Naive thymus-derived CD4-positive, alpha-beta T cell (primary cell): Measurements from ENCODE around the gene VDAC1. TPM values are rescaled to one million over a fixed set of nuclear protein-coding genes. Genes with fewer than 3 reads are reported as not detected.

Experiments
- ATAC-seq: fragments of 150-1000 bp; cut with Tn5 transposase; 2 replicates; pipeline ENCODE4 v1.10.0; 2021; ENCODE audit warnings: mild to moderate bottlenecking, moderate library complexity
- CTCF ChIA-PET: fragments of 350-600 bp; sonication (Branson Sonifier 250); formaldehyde crosslinking; loops from one replicate; lab custom pipeline; 2021; ENCODE audit warnings: antibody characterized with exemption; lab: Charles Lee
- POLR2A ChIA-PET: fragments of 350-600 bp; sonication (Branson Sonifier 250); formaldehyde crosslinking; loops from one replicate; lab custom pipeline; 2021; ENCODE audit warnings: antibody characterized with exemption, inconsistent platforms; lab: Charles Lee
- DNase-seq, 9 donors: peaks; one replicate each; pipeline versions ENCODE4 v3.0.0 to v3.0.0-alpha.2; 2020 to 2022; ENCODE audit warnings: mixed read lengths in 1 of 9
- H3K27ac ChIP-seq: one replicate; pipeline ENCODE4 v1.7.0; 2013; ENCODE audit warnings: mild to moderate bottlenecking, low read depth, low read length, moderate library complexity
- H3K27me3 ChIP-seq, 2 donors: one replicate each; pipeline ENCODE4 v1.7.0; 2013; ENCODE audit warnings: low read length in 2 of 2, mild to moderate bottlenecking in 2 of 2, moderate library complexity in 2 of 2; ENCODE audit not compliant: control insufficient read depth in 2 of 2, insufficient read depth in 2 of 2
- H3K36me3 ChIP-seq, 3 experiments: 1 replicate in 2 of 3; 2 replicates in 1 of 3; pipeline ENCODE4 v1.7.0; 2013; ENCODE audit warnings: low read length in 3 of 3, mild to moderate bottlenecking in 3 of 3, moderate library complexity in 1 of 3; ENCODE audit not compliant: insufficient read depth in 3 of 3, control insufficient read depth in 2 of 3
- H3K4me1 ChIP-seq, 2 donors: one replicate each; pipeline ENCODE4 v1.7.0; 2013; ENCODE audit warnings: low read length in 2 of 2, mild to moderate bottlenecking in 2 of 2, moderate library complexity in 1 of 2; ENCODE audit not compliant: control insufficient read depth in 2 of 2, insufficient read depth in 2 of 2
- H3K4me3 ChIP-seq: 2 replicates; pipeline ENCODE4 v1.7.0; 2013; ENCODE audit warnings: mild to moderate bottlenecking, low read length
- H3K9me3 ChIP-seq, 3 experiments: 1 replicate in 2 of 3; 2 replicates in 1 of 3; pipeline ENCODE4 v1.7.0; 2013; ENCODE audit warnings: low read length in 3 of 3; ENCODE audit not compliant: control insufficient read depth in 2 of 3
- H3K27ac Mint-ChIP-seq, 9 donors: one replicate each; pipeline ENCODE4 v1.8.0; 2020 to 2022; ENCODE audit warnings: mixed read lengths in 9 of 9, mild to moderate bottlenecking in 8 of 9, moderate library complexity in 5 of 9, inconsistent platforms in 2 of 9
- H3K27me3 Mint-ChIP-seq, 5 donors: one replicate each; pipeline ENCODE4 v1.8.0; 2021 to 2022; ENCODE audit warnings: mixed read lengths in 5 of 5, mild to moderate bottlenecking in 1 of 5
- H3K36me3 Mint-ChIP-seq, 5 donors: one replicate each; pipeline ENCODE4 v1.8.0; 2020 to 2022; ENCODE audit warnings: mixed read lengths in 5 of 5, mild to moderate bottlenecking in 3 of 5, inconsistent platforms in 1 of 5
- H3K4me1 Mint-ChIP-seq, 7 donors: one replicate each; pipeline ENCODE4 v1.8.0; 2020 to 2022; ENCODE audit warnings: mixed read lengths in 7 of 7, mild to moderate bottlenecking in 3 of 7, inconsistent platforms in 1 of 7
- H3K4me3 Mint-ChIP-seq, 10 donors: one replicate each; pipeline ENCODE4 v1.8.0; 2020 to 2022; ENCODE audit warnings: mild to moderate bottlenecking in 10 of 10, mixed read lengths in 10 of 10, moderate library complexity in 6 of 10, inconsistent platforms in 2 of 10
- H3K9me3 Mint-ChIP-seq, 11 donors: one replicate each; pipeline ENCODE4 v1.8.0; 2020 to 2022; ENCODE audit warnings: mixed read lengths in 11 of 11, mild to moderate bottlenecking in 4 of 11, inconsistent platforms in 1 of 11, moderate library complexity in 1 of 11
- intact Hi-C, 2 donors: fragments of 100-400 bp; cut with micrococcal nuclease; formaldehyde crosslinking; loops; one replicate each; pipeline ENCODE4 v1.15.1; 2023
- polyA plus RNA-seq, 2 donors: library from polyadenylated mRNA; unstranded; fragments of 300-500 nt; fragmentation: Illumina TruSeq; gene quantifications; one replicate each; pipeline ENCODE4 v1.2.3, GENCODE V29; 2021
- total RNA-seq, 6 experiments: library from RNA in 5 of 6; stranded (reverse) in 5 of 6; gene quantifications; 1 replicate in 5 of 6; 2 replicates in 1 of 6; pipeline ENCODE4 v1.2.3 and lab custom pipeline; 2021 to 2026

VDAC1 gene
- total and polyA plus RNA-seq, 7 experiments from 2014 or later, result 37.8 to 259 (median 48.4) TPM

DNA sequence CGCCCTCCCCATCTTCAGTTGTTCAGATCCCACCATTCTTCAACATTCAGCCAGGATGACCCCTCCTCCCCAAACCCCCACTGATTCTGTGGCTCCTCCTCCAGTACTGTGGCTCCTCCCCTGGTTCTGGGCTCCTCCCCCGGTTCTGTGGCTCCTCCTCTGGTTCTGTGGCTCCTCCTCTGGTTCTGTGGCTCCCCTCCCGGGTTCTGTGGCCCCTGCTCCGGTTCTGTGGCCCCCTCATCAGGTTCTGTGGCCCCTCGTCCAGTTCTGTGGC lies 69.2 kb downstream of the VDAC1 start:
- Mint-ChIP-seq H3K36me3 (no peaks in the 10 kb centered on the region), H3K9me3 (peaks cover 0 to 2% (median 0%) of the 10 kb centered on the region in 11 donors), H3K4me3 (no peak overlapping the region), H3K27ac (no peak overlapping the region), H3K4me1 (peaks cover 3 to 31% (median 8%) of the 10 kb centered on the region in 7 donors), H3K27me3 (peaks cover 0 to 3% (median 0%) of the 10 kb centered on the region in 5 donors)
- H3K36me3 ChIP-seq, result no peaks in the 10 kb centered on the region
- peaks cover 4 to 7% of the 10 kb centered on the region in 2 donors for H3K4me1 ChIP-seq
- POLR2A ChIA-PET, result no interaction called here
- no peak for DNase-seq
- CTCF ChIA-PET, result interaction anchor here (0.7 kb wide), 1 partner anchor 44 kb away, joined by 3 read pairs; no protein-coding TSS in a partner anchor
- no peak for ATAC-seq
- intact Hi-C loops, result loop anchor here in 1 of 2 donors (10.0 kb wide), 1 partner anchor 511 kb away; no protein-coding TSS in a partner anchor
- H3K4me3 ChIP-seq, result no peak overlapping the region
- no peaks in the 10 kb centered on the region for H3K27me3 ChIP-seq
- no peak overlapping the region for H3K27ac ChIP-seq
- no peaks in the 10 kb centered on the region for H3K9me3 ChIP-seq

DNA sequence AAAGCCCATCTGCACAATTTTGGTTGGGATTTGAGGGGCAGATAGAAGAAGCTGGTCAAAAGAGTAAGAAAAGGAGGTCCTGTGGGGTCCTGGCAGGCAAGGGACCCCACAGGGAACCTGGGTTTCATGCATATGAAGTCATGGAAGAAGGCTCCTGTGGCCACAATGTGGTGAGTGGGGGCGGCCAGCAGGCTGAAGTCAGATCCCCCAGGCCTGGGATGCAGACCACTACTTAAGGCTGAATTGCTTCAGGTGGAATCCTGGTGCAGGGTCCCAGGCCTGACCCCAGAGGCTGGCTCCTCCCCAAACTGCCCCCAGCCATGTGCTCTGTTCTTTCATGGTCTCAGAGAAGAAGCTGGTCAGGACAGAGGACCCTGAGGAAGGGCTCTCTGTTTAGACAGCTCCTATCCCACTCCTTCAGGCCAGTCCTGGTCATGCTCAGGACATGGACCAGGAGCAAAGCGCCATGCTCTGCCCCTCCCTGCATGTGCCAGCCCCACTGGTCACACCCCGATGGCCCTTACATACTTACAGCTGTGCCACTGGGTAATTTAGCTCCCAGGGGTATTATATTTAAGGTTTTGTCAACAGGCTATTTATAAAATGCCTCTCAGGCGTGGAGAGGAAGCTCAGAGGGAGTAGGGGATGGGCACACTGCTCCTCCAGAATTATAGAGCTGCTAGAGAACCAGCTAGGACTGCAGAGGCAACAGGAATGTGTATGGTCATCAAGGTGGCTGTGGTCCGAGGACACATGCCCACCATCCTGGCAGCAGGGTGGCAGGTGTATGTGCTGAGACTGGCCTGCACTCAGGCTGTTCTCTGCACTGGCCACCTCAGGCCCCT lies 69.7 kb downstream of the VDAC1 start:
- Mint-ChIP-seq H3K9me3 (peaks cover 0 to 2% (median 0%) of the 10 kb centered on the region in 11 donors), H3K27ac (no peak overlapping the region), H3K36me3 (no peaks in the 10 kb centered on the region), H3K4me1 (peaks cover 4 to 36% (median 13%) of the 10 kb centered on the region in 7 donors), H3K27me3 (peaks cover 0 to 3% (median 0%) of the 10 kb centered on the region in 5 donors), H3K4me3 (no peak overlapping the region)
- ATAC-seq, result no peak
- H3K36me3 ChIP-seq, result no peaks in the 10 kb centered on the region
- no peak overlapping the region for H3K4me3 ChIP-seq
- no peak overlapping the region for H3K27ac ChIP-seq
- peaks cover 4 to 8% of the 10 kb centered on the region in 2 donors for H3K4me1 ChIP-seq
- ChIA-PET POLR2A (no interaction called here), CTCF (interaction anchor here (0.7 kb wide), 1 partner anchor 45 kb away, joined by 3 read pairs; no protein-coding TSS in a partner anchor)
- intact Hi-C loops, result loop anchor here in 1 of 2 donors (10.0 kb wide), 1 partner anchor 510 kb away; no protein-coding TSS in a partner anchor
- DNase-seq, result no peak
- no peaks in the 10 kb centered on the region for H3K27me3 ChIP-seq
- no peaks in the 10 kb centered on the region for H3K9me3 ChIP-seq

DNA sequence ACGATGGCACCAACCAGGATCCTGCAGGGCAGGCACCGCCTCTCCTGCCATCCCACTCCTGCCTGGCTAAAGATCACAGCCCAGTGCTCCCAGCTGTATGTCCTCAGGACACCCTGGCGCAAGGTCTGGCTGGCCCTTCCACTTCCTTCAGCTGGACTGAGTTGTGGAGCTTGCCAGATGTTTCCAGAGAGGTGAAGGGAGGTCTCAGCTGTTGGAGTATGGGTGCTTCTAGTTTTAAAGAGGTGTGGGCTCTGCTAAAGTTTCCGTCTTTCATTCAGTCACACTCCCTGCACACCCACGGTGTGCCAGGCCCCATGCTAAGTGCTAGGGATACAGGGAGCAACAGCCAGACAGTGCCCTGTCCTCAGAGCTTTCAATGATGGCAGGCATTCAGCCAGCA lies 70.5 kb downstream of the VDAC1 start:
- ATAC-seq, result no peak

DNA sequence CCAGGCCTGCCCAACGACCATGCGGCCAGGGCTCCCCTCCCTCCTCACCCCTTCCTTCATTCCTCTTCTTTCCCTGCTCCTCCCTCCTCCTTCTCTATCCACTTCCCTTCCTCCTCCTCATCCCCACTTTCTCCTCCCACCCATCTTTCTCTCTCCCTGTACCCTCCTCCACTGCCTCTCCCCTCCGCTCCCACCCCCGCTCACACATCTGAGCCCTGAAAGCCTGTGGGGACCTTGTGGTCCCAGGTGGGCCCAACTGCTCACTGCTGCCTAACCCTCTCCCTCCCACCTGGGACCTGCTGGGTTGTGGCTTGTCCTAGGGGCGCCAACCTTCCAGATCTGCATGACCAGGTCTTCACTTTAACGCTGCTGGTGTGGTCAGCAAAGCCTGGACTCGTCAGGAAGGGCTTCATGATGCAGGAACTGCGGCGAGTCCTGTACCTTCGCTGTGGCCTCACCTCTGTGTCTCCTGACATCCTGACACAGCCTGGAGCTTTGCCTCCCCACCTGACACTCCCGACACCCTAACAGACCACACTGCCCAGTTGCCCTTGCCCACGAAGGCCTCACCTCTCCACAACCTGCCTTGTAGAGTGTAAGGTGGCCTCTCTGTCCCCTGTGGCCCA lies 71.0 kb downstream of the VDAC1 start:
- Mint-ChIP-seq H3K27me3 (peaks cover 0 to 3% (median 0%) of the 10 kb centered on the region in 5 donors), H3K4me1 (peaks cover 8 to 32% (median 19%) of the 10 kb centered on the region in 7 donors), H3K27ac (peak overlapping the region in 3 of 9 donors; percentile 8 to 64 (median 36)), H3K4me3 (no peak overlapping the region), H3K36me3 (no peaks in the 10 kb centered on the region), H3K9me3 (peaks cover 0 to 2% (median 0%) of the 10 kb centered on the region in 11 donors)
- no peak for ATAC-seq
- no peak overlapping the region for H3K27ac ChIP-seq
- ChIA-PET CTCF (no interaction called here), POLR2A (no interaction called here)
- no peak for DNase-seq
- peaks cover 4 to 8% of the 10 kb centered on the region in 2 donors for H3K4me1 ChIP-seq
- H3K27me3 ChIP-seq, result no peaks in the 10 kb centered on the region
- H3K36me3 ChIP-seq, result no peaks in the 10 kb centered on the region
- no peak overlapping the region for H3K4me3 ChIP-seq
- H3K9me3 ChIP-seq, result no peaks in the 10 kb centered on the region
- intact Hi-C loops, result loop anchor here in 1 of 2 donors (10.0 kb wide), 1 partner anchor 509 kb away; no protein-coding TSS in a partner anchor

More for the DNA sequence above, 70.5 kb downstream of the VDAC1 start:
- peaks cover 0 to 3% (median 0%) of the 10 kb centered on the region in 5 donors for H3K27me3 Mint-ChIP-seq
- Histone ChIP-seq H3K27me3 (no peaks in the 10 kb centered on the region), H3K9me3 (no peaks in the 10 kb centered on the region), H3K27ac (no peak overlapping the region), H3K4me3 (no peak overlapping the region), H3K4me1 (peaks cover 4 to 8% of the 10 kb centered on the region in 2 donors), H3K36me3 (no peaks in the 10 kb centered on the region)
- H3K4me3 Mint-ChIP-seq, result no peak overlapping the region
- no peaks in the 10 kb centered on the region for H3K36me3 Mint-ChIP-seq
- ChIA-PET POLR2A (no interaction called here), CTCF (no interaction called here)
- peak overlapping the region in 1 of 9 donors; percentile 36 for H3K27ac Mint-ChIP-seq
- H3K4me1 Mint-ChIP-seq, result peaks cover 8 to 34% (median 19%) of the 10 kb centered on the region in 7 donors
- H3K9me3 Mint-ChIP-seq, result peaks cover 0 to 2% (median 0%) of the 10 kb centered on the region in 11 donors
- intact Hi-C loops, result loop anchor here in 1 of 2 donors (10.0 kb wide), 1 partner anchor 510 kb away; no protein-coding TSS in a partner anchor
- DNase-seq, result no peak

DNA sequence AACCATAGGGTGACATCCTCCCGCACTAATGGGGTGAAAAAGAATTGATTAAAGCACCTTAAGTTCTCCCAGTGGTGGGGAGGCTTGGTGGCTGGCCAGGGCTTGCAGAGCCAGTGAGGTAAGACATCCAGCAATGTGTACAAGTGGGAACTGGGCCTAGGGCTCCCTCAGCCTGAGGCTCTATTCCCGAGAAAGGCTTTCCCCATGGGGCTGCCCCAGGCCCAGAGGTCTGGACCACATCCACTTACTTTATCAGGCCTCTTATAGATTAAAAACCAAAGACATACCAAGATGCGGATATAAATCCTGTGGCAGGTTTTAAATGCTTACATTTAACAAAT lies 71.6 kb downstream of the VDAC1 start:
- DNase-seq (no peak), ATAC-seq (no peak)
- H3K27ac ChIP-seq, result no peak overlapping the region
- CTCF ChIA-PET, result no interaction called here
- peaks cover 0 to 2% (median 0%) of the 10 kb centered on the region in 11 donors for H3K9me3 Mint-ChIP-seq
- no peak overlapping the region for H3K4me3 ChIP-seq
- peaks cover 8 to 32% (median 19%) of the 10 kb centered on the region in 7 donors for H3K4me1 Mint-ChIP-seq
- no peaks in the 10 kb centered on the region for H3K9me3 ChIP-seq
- H3K36me3 ChIP-seq, result no peaks in the 10 kb centered on the region
- peaks cover 0 to 3% (median 0%) of the 10 kb centered on the region in 5 donors for H3K27me3 Mint-ChIP-seq
- peak overlapping the region in 1 of 9 donors; percentile 25 for H3K27ac Mint-ChIP-seq
- intact Hi-C loops, result loop anchor here in 1 of 2 donors (10.0 kb wide), 1 partner anchor 508 kb away; no protein-coding TSS in a partner anchor
- H3K36me3 Mint-ChIP-seq, result no peaks in the 10 kb centered on the region
- H3K4me1 ChIP-seq, result peaks cover 4 to 8% of the 10 kb centered on the region in 2 donors
- no peaks in the 10 kb centered on the region for H3K27me3 ChIP-seq
- POLR2A ChIA-PET, result no interaction called here
- no peak overlapping the region for H3K4me3 Mint-ChIP-seq

DNA sequence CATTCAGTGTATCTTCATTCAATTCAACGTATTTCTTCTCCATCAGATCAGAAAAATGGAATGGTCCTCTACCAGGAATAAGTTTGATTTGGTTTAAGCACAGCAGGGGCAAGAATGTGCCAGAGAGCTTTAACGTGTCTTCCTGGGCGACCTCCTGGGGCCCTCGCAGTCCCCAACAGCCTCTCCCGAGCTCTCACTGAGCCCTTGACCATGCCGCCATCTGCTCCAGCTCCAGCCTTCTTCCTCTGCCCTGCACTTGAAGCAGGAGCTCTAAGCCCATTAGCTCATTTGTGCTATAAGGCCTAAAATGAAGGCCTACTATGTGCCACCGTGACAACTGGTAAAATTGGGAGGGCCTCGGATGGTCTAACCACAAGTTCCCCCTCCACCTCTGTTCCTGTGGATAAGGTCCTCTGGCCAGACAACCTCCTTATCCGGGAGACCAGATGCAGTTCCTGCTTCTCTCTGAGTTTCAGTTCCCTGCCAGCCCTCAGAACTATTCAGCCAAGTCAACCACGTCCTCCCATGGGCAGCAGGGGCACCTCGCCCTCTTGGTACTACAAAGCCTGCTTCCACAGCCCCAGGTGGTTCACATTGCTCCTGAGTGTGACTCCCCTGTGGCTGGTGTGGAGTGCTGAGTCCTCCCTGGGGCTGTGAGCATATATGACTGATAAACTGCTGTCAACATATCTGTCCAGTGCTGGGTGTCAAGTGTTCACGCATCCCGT lies 72.2 kb downstream of the VDAC1 start:
- Mint-ChIP-seq H3K27ac (peak overlapping the region in 3 of 9 donors; percentile 18 to 65 (median 25)), H3K9me3 (peaks cover 0 to 2% (median 0%) of the 10 kb centered on the region in 11 donors), H3K27me3 (peaks cover 0 to 3% (median 0%) of the 10 kb centered on the region in 5 donors), H3K36me3 (no peaks in the 10 kb centered on the region), H3K4me1 (peaks cover 8 to 32% (median 19%) of the 10 kb centered on the region in 7 donors), H3K4me3 (no peak overlapping the region)
- peaks cover 4 to 8% of the 10 kb centered on the region in 2 donors for H3K4me1 ChIP-seq
- no peaks in the 10 kb centered on the region for H3K36me3 ChIP-seq
- no peak for DNase-seq
- POLR2A ChIA-PET, result interaction anchor here (0.6 kb wide), 1 partner anchor 356 kb away, joined by 3 read pairs; no protein-coding TSS in a partner anchor
- no peaks in the 10 kb centered on the region for H3K27me3 ChIP-seq
- H3K27ac ChIP-seq, result no peak overlapping the region
- H3K4me3 ChIP-seq, result no peak overlapping the region
- intact Hi-C loops, result loop anchor here in 1 of 2 donors (10.0 kb wide), 1 partner anchor 508 kb away; no protein-coding TSS in a partner anchor
- ATAC-seq, result peak; percentile 58
- CTCF ChIA-PET, result no interaction called here
- no peaks in the 10 kb centered on the region for H3K9me3 ChIP-seq
